Cerebellar nuclear complex (tissue), 1 donor: ENCODE measurements around the gene MRPS11.
A peak's percentile ranks its signal among the peaks of the same experiment; 100 is the strongest.
"Not testable (repeated sequence)": the region's sequence is repeated elsewhere in the genome, so short reads cannot be mapped to it uniquely, and the experiment has no call there.

Experiments used
- DNase-seq, 2 experiments: peaks; one replicate each; lab custom pipeline; 2025; lab: John Stamatoyannopoulos, UW

The MRPS11 gene

GRCh38 chr15:88490036-88490435 is 22.5 kb downstream of the MRPS11 start:
- no peak for DNase-seq

GRCh38 chr15:88491158-88491557 is 23.6 kb downstream of the MRPS11 start:
- no peak for DNase-seq

- no peak for DNase-seq
Measured at GRCh38 chr15:88493844-88494243, 26.3 kb downstream of the MRPS11 start.

- peak in 1 of 2 experiments; percentile 30 for DNase-seq
Measured at GRCh38 chr15:88497109-88497765, 29.7 kb downstream of the MRPS11 start.

DNA sequence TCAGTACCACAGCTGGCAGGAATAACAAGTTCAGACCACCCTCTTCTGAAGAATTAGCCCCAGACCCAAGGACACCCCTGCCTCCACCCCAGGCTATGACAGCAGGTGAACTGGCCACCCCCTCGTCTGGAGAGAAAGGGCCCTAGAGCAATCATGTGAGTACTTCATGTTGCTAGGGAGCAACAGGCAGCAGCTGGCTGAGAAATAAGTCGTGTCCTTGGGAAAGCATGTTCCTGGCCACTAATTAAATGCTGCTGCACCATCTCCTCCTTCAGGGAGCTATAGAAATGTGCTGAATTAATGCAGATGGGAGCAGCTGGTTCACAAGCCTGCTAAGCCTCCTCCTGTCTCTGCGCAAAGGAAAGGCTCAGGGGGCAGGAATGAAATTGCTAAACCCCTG is 31.5 kb downstream of the MRPS11 start:
- no peak for DNase-seq

DNA sequence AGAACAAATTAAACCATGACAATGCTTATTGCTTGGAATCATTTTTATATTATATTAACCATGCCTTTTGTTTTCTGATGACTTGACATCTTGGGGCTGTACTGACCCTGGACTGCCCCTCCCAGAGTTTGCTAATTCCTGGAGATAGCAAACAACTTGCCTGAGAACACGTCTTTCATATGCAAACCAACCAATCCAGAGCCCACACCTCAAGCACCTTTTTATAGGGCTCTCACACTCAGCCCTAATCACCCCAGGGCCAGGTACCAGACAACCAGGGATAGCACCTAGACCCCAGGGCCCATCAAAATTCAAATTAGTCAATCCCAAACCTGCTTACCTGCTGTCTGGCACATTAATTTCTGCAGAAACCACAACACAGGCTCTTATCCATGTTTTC is 36.9 kb downstream of the MRPS11 start:
- DNase-seq: no peak

GRCh38 chr15:88505721-88506120 is 38.2 kb downstream of the MRPS11 start:
- no peak for DNase-seq

DNA sequence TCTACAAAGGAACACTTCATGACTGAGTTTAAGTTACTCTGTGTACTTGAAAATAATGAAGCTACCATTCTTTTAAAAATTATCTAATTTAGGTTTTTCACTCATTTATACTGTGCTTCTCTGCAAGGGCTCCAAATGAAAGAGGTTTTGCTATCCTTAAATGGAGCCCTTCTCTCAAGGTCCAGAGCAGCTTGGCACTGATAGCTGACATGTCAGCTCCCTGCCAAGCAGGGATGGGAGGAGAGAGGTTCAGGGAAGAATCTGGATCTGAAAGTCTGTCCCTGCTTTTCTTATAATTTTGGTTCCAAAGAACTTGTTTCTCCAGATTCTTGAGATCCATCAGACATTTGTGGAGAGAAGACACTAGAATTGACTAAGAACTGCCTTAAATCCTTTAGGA is 39.1 kb downstream of the MRPS11 start:
- DNase-seq: no peak

DNA sequence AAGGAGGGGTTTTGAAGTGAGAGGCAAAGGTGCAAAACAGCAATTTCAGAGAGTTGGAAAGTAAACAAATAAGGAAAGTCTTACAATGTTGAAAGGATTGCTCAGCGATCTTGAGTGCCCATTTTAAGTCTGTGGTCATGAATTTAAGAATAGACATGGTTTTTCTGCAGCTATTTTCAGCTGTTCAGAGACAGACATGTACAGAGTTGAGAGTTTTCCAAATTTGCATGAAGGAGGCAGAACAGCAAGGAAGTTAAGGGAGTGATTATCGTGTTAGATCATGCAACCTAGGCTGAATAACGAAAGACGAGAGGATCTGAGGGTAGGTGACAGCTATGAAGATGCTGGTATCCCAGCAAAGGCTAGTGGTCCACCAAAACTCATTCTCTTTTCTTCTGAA is 41.8 kb downstream of the MRPS11 start:
- DNase-seq: no peak

DNA sequence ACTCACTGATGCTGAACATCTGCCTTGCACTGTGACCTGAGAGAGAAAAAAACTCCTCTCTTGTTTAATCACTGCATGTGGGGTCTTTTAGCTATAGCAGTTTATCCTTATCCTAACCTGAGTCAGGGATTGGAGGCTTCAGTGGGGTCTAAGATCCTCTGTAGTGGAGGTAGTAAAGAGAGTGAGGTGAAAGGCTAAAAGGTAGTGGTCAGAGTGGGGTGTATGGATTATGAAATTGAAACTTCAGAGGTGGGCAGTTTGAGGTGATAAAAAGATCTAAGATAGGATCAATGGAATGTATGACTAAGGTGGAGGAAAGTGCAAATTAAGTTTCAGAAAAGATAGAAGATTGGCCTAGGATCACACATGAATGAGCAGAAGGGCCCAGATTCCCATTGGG is 42.5 kb downstream of the MRPS11 start:
- no peak for DNase-seq

DNA sequence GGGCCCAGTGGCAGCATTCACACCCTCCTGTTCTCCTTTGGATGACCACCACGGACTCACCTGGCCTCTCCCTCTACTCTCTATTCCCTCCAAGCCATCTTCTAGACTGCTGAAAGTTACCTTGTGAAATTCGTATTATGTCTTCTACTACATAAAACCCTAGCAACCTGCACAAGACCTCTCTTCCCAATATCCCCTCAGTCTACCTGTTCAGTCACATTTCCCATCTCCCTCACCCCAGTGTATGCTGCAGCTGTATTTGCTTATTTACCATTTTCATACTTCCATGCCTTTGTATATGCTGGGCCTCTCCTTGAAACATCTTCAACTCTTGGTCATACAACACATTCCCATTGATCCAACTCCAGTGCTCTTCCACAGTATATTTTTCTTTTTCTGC is 43.7 kb downstream of the MRPS11 start:
- DNase-seq: no peak

DNA sequence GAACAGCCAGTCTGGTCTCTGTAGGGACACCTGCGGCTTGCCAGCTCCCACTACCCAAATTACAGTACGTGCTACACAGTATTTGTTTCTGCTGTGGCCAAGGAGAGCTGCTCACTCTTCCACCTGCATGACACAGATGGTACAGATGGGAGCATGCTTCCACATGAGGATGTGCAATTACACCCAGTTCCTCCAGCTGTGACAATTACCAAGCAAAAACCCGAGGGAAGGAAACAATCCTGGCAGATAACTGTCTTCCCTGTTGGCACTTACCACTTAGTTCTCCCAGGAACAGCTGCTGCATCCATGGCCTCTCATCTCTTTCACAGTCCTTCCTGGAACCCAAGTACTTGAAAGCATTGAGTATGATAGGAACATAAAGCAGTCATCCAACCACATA is 44.6 kb downstream of the MRPS11 start:
- DNase-seq: no peak

- DNase-seq: no peak
Measured at GRCh38 chr15:88512601-88513000, 45.1 kb downstream of the MRPS11 start.

- DNase-seq: no peak
Measured at GRCh38 chr15:88513195-88513594, 45.7 kb downstream of the MRPS11 start.

GRCh38 chr15:88518903-88519302 is 51.4 kb downstream of the MRPS11 start:
- DNase-seq: no peak

- not testable (repeated sequence) for DNase-seq
Measured at GRCh38 chr15:88524094-88524493, 56.6 kb downstream of the MRPS11 start.

- DNase-seq: no peak
Measured at GRCh38 chr15:88525418-88525817, 57.9 kb downstream of the MRPS11 start.

GRCh38 chr15:88526247-88526879 is 58.9 kb downstream of the MRPS11 start:
- DNase-seq: no peak

GRCh38 chr15:88529021-88529630 is 61.6 kb downstream of the MRPS11 start:
- DNase-seq: no peak
